B cell (primary cell): ENCODE results near the gene PRSS16. TPM values are rescaled to one million over a fixed set of nuclear protein-coding genes. Genes with fewer than 3 reads are reported as not detected.

Experiments used
- ATAC-seq: fragments of 200-7000 bp; cut with Tn5 transposase; one replicate; pipeline ENCODE4 v1.10.0; 2021; ENCODE audit warnings: low read depth, mild to moderate bottlenecking, moderate number of reproducible peaks, moderate library complexity
- CTCF ChIA-PET: fragments of 350-600 bp; sonication (Branson Sonifier 250); formaldehyde crosslinking; loops from one replicate; lab custom pipeline; 2021; ENCODE audit warnings: antibody characterized with exemption, inconsistent platforms; lab: Charles Lee
- POLR2A ChIA-PET: fragments of 350-600 bp; sonication (Branson Sonifier 250); formaldehyde crosslinking; loops from one replicate; lab custom pipeline; 2021; ENCODE audit warnings: antibody characterized with exemption; lab: Charles Lee
- DNase-seq: peaks from one replicate; pipeline ENCODE4 v3.0.0; 2013
- H2AFZ ChIP-seq: 2 replicates; pipeline ENCODE4 v1.6.1; 2012; ENCODE audit warnings: mild to moderate bottlenecking, low read depth, low read length; ENCODE audit not compliant: insufficient read depth, poor library complexity, severe bottlenecking
- H3K27ac ChIP-seq, 2 donors: 1 replicate in 1 of 2; 2 replicates in 1 of 2; pipeline ENCODE4 v1.5.1; 2012 to 2013; ENCODE audit warnings: low read length in 2 of 2, mild to moderate bottlenecking in 2 of 2, moderate library complexity in 1 of 2
- H3K27me3 ChIP-seq, 4 experiments: fragments of 200-600 bp in 1 of 4; sonication (generic) in 1 of 4; replicated peaks in 1 of 4; 1 replicate in 2 of 4; 2 replicates in 2 of 4; pipeline versions ENCODE4 v1.6.1 to v1.7.0; 2013 to 2016; ENCODE audit warnings: low read length in 3 of 4, mild to moderate bottlenecking in 2 of 4, mixed read lengths in 1 of 4, moderate library complexity in 1 of 4; ENCODE audit not compliant: insufficient read depth in 4 of 4, control insufficient read depth in 3 of 4; ENCODE audit errors: control extremely low read depth in 1 of 4
- H3K36me3 ChIP-seq, 2 experiments: replicated peaks in 1 of 2; 1 replicate in 1 of 2; 2 replicates in 1 of 2; pipeline versions ENCODE4 v1.6.1 to v1.7.1; 2013; ENCODE audit warnings: low read length in 1 of 2; ENCODE audit not compliant: insufficient read depth in 2 of 2, control insufficient read depth in 1 of 2; ENCODE audit errors: control extremely low read depth in 1 of 2, extremely low read depth in 1 of 2
- H3K4me1 ChIP-seq, 2 donors: fragments of 200-600 bp in 1 of 2; sonication (generic) in 1 of 2; 1 replicate in 1 of 2; 2 replicates in 1 of 2; pipeline versions ENCODE4 v1.5.1 to v1.6.1; 2013 to 2017; ENCODE audit warnings: low read length in 2 of 2; ENCODE audit not compliant: control insufficient read depth in 2 of 2, insufficient read depth in 2 of 2
- H3K4me2 ChIP-seq: replicated peaks from 2 replicates; pipeline ENCODE3; 2012; ENCODE audit warnings: mild to moderate bottlenecking, low read depth, low read length; ENCODE audit not compliant: poor library complexity, severe bottlenecking
- H3K4me3 ChIP-seq, 5 experiments: fragments of 200-600 bp in 1 of 5; sonication (generic) in 1 of 5; 1 replicate in 3 of 5; 2 replicates in 2 of 5; pipeline versions ENCODE4 v1.5.1 to v1.7.0; 2011 to 2016; ENCODE audit warnings: low read length in 4 of 5, mild to moderate bottlenecking in 4 of 5, low read depth in 2 of 5, control low read depth in 1 of 5, moderate library complexity in 1 of 5; ENCODE audit not compliant: insufficient read depth in 1 of 5; ENCODE audit errors: control extremely low read depth in 1 of 5, extremely low read depth in 1 of 5
- H3K79me2 ChIP-seq: fragments of 200-600 bp; sonication (generic); one replicate; pipeline ENCODE4 v1.6.0; 2016; ENCODE audit warnings: low read length; ENCODE audit not compliant: control insufficient read depth, insufficient read depth
- H3K9ac ChIP-seq: fragments of 200-600 bp; sonication (generic); 2 replicates; pipeline ENCODE4 v1.6.1; 2017; ENCODE audit warnings: mild to moderate bottlenecking, low read length, moderate library complexity
- H3K9me3 ChIP-seq, 3 donors: one replicate each; pipeline versions ENCODE4 v1.6.1 to v1.7.1; 2013; ENCODE audit warnings: low read length in 2 of 3; ENCODE audit not compliant: control insufficient read depth in 2 of 3, insufficient read depth in 1 of 3; ENCODE audit errors: control extremely low read depth in 1 of 3
- H4K20me1 ChIP-seq: 2 replicates; pipeline ENCODE4 v1.6.0; 2012; ENCODE audit warnings: mild to moderate bottlenecking, low read length; ENCODE audit not compliant: insufficient read depth, control insufficient read depth, poor library complexity, severe bottlenecking
- H3K27ac Mint-ChIP-seq: one replicate; pipeline ENCODE4 v1.8.0; 2021; ENCODE audit warnings: mixed read lengths
- H3K27me3 Mint-ChIP-seq: one replicate; pipeline ENCODE4 v1.8.0; 2021; ENCODE audit warnings: mixed read lengths
- H3K4me1 Mint-ChIP-seq: one replicate; pipeline ENCODE4 v1.8.0; 2021; ENCODE audit warnings: mixed read lengths
- H3K4me3 Mint-ChIP-seq: one replicate; pipeline ENCODE4 v1.8.0; 2021; ENCODE audit warnings: mixed read lengths
- H3K9me3 Mint-ChIP-seq: one replicate; pipeline ENCODE4 v1.8.0; 2022; ENCODE audit warnings: mixed read lengths; ENCODE audit not compliant: insufficient read depth
- EZH2 ChIP-seq: IDR thresholded peaks from 2 replicates; pipeline ENCODE4 v1.6.1; 2012; ENCODE audit warnings: borderline replicate concordance, low read depth, mild to moderate bottlenecking, moderate library complexity, low read length; ENCODE audit not compliant: insufficient read depth, poor library complexity, severe bottlenecking
- WGBS: methylation state at CpG from one replicate; pipeline ENCODE4 v1.1.5; 2013; ENCODE audit warnings: missing lambda C conversion rate; ENCODE audit not compliant: insufficient coverage; 5-methylcytosine and 5-hydroxymethylcytosine counted together
- intact Hi-C: fragments of 100-400 bp; cut with micrococcal nuclease; formaldehyde crosslinking; loops from one replicate; pipeline ENCODE4 v1.10.0; 2022
- polyA plus RNA-seq: library from polyadenylated mRNA; depleted of rRNA; stranded (reverse); fragments of >200 nt; gene quantifications from 2 replicates; pipeline ENCODE4 v1.2.3, GENCODE V29; 2012
- total RNA-seq, 2 donors: library from RNA; stranded (reverse); fragments of 120-200 nt in 1 of 2; gene quantifications; 1 replicate in 1 of 2; 2 replicates in 1 of 2; pipeline versions ENCODE4 v1.2.3 to v1.2.4, GENCODE V29; 2013 to 2022
- TF ChIP-seq, protein P1 (sequence below): fragments of 200-600 bp; IDR thresholded peaks from one replicate; pipeline ENCODE4 v1.8.0; 2022; ENCODE audit warnings: antibody characterized with exemption, mild to moderate bottlenecking

Gene PRSS16
- total and polyA plus RNA-seq, 2 donors (not counting 1 experiment from before 2014, with no cell fraction given) = 1.3 to 2.4 TPM

- POLR2A ChIA-PET = no interaction called here
Observed at GRCh38 chr6:27297857-27298730, 50.6 kb downstream of the PRSS16 start.

More at GRCh38 chr6:27297857-27298730, 50.6 kb downstream of the PRSS16 start:
- no peak for DNase-seq
- intact Hi-C loops = loop anchor here (5.0 to 10.0 kb wide), 3 partner anchors 369 to 1487 kb away; no protein-coding TSS in a partner anchor
- Histone ChIP-seq H3K4me3 (no peak overlapping the region), H3K4me2 (no peak overlapping the region), H3K27me3 (peaks cover 2 to 72% (median 67%) of the 10 kb centered on the region in 4 experiments), H4K20me1 (no peaks in the 10 kb centered on the region), H3K36me3 (no peaks in the 10 kb centered on the region), H3K9ac (no peak overlapping the region), H3K9me3 (peaks cover 3 to 41% (median 31%) of the 10 kb centered on the region in 3 donors), H3K4me1 (no peaks in the 10 kb centered on the region), H3K79me2 (no peaks in the 10 kb centered on the region), H3K27ac (no peak overlapping the region), H2AFZ (no peak overlapping the region)
- no peak overlapping the region for H3K4me3 Mint-ChIP-seq
- H3K27ac Mint-ChIP-seq = peak overlapping the region; percentile 10
- peaks cover 82% of the 10 kb centered on the region for H3K27me3 Mint-ChIP-seq
- TF ChIP-seq, protein P1, sequence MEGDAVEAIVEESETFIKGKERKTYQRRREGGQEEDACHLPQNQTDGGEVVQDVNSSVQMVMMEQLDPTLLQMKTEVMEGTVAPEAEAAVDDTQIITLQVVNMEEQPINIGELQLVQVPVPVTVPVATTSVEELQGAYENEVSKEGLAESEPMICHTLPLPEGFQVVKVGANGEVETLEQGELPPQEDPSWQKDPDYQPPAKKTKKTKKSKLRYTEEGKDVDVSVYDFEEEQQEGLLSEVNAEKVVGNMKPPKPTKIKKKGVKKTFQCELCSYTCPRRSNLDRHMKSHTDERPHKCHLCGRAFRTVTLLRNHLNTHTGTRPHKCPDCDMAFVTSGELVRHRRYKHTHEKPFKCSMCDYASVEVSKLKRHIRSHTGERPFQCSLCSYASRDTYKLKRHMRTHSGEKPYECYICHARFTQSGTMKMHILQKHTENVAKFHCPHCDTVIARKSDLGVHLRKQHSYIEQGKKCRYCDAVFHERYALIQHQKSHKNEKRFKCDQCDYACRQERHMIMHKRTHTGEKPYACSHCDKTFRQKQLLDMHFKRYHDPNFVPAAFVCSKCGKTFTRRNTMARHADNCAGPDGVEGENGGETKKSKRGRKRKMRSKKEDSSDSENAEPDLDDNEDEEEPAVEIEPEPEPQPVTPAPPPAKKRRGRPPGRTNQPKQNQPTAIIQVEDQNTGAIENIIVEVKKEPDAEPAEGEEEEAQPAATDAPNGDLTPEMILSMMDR = no peak
- TF ChIP-seq EZH2 = no peak
- CTCF ChIA-PET = interaction anchor here (1.1 kb wide), 1 partner anchor 595 kb away, joined by 3 read pairs; a partner anchor contains a TSS
- H3K4me1 Mint-ChIP-seq = no peaks in the 10 kb centered on the region
- ATAC-seq = no peak
- 11% methylated on average over 11 of the region's 22 CpGs for WGBS
- peaks cover 8% of the 10 kb centered on the region for H3K9me3 Mint-ChIP-seq
